Body of pancreas (tissue), 4 donors: ENCODE data around the gene TIMM17B. TPM values are rescaled to one million over a fixed set of nuclear protein-coding genes. Genes with fewer than 3 reads are reported as not detected.

Experiments used
- ATAC-seq: fragments of 150-250 bp; one replicate; pipeline ENCODE4 v1.9.1; 2016
- DNase-seq, 4 donors: peaks; one replicate each; pipeline ENCODE4 v3.0.0-alpha.2; 2019
- H3K27ac ChIP-seq, 4 donors: fragments of 200-600 bp; sonication (generic); 1 replicate in 3 of 4; 2 replicates in 1 of 4; pipeline versions ENCODE4 v1.5.1 to v1.6.1; 2016 to 2019; ENCODE audit warnings: mild to moderate bottlenecking in 1 of 4, mixed read lengths in 1 of 4, moderate library complexity in 1 of 4
- H3K27me3 ChIP-seq, 2 donors: fragments of 200-600 bp; sonication (generic); one replicate each; pipeline ENCODE4 v1.6.0; 2016; ENCODE audit warnings: mild to moderate bottlenecking in 1 of 2
- H3K36me3 ChIP-seq, 2 donors: fragments of 200-600 bp; sonication (generic); replicated peaks in 1 of 2; 2 replicates each; pipeline ENCODE4 v1.5.1; 2016; ENCODE audit warnings: low read depth in 2 of 2; ENCODE audit not compliant: insufficient read depth in 1 of 2
- H3K4me1 ChIP-seq: fragments of 200-600 bp; sonication (generic); one replicate; pipeline ENCODE4 v1.6.0; 2016
- H3K4me3 ChIP-seq, 2 donors: fragments of 200-600 bp; sonication (generic); 1 replicate in 1 of 2; 2 replicates in 1 of 2; pipeline ENCODE4 v1.5.1; 2016 to 2019
- H3K9me3 ChIP-seq, 3 donors: fragments of 200-600 bp; sonication (generic); 1 replicate in 2 of 3; 2 replicates in 1 of 3; pipeline ENCODE4 v1.5.1; 2016
- CTCF ChIP-seq, 7 experiments: fragments of 450-650 bp in 4 of 7; fragments of 200-600 bp in 3 of 7; sonication (generic) in 3 of 7; IDR thresholded peaks; one replicate each; pipeline ENCODE4 v1.5.1; 2016 to 2019; ENCODE audit warnings: antibody characterized with exemption in 7 of 7
- POLR2A ChIP-seq, 3 donors: fragments of 450-650 bp; IDR thresholded peaks; one replicate each; pipeline ENCODE4 v1.6.1; 2016; ENCODE audit warnings: antibody characterized with exemption in 3 of 3, mild to moderate bottlenecking in 2 of 3
- WGBS, 2 donors: methylation state at CpG; one replicate each; pipeline ENCODE4 v1.1.5; 2017; 5-methylcytosine and 5-hydroxymethylcytosine counted together
- intact Hi-C: fragments of 100-400 bp; cut with DNase I; formaldehyde crosslinking; loops from one replicate; pipeline ENCODE4 v1.15.1; 2023
- total RNA-seq, 2 donors: library from RNA; depleted of rRNA; stranded (reverse); fragments of >200 nt; gene quantifications; one replicate each; pipeline ENCODE4 v1.1.0, GENCODE V29; 2016

Gene TIMM17B
- total RNA-seq, 2 donors from 2014 or later = 24.4 to 35.3 TPM

- no peak for TF ChIP-seq CTCF (IDR thresholded peaks at IDR 0.05)
- no peak for TF ChIP-seq POLR2A (IDR thresholded peaks at IDR 0.05)
- WGBS, 2 donors = 1% methylated on average over 15 of the region's 15 CpGs; no CpG with 5 or more reads in 1 of the 2 donors
- intact Hi-C loops = no loop called here
- DNase-seq (no peak), ATAC-seq (no peak)
- H3K4me1 ChIP-seq = peaks cover 21% of the 10 kb centered on the region
- peak overlapping the region; percentile 21 to 88 (median 60) for H3K27ac ChIP-seq
- no peaks in the 10 kb centered on the region for H3K27me3 ChIP-seq
- no peak overlapping the region for H3K4me3 ChIP-seq
- H3K36me3 ChIP-seq = peaks cover 0 to 5% of the 10 kb centered on the region in 2 donors
- no peaks in the 10 kb centered on the region for H3K9me3 ChIP-seq
These were observed 21.8 kb upstream of the TIMM17B start for GRCh38 chrX:48919360-48919841.

- Histone ChIP-seq H3K36me3 (peaks cover 0 to 3% of the 10 kb centered on the region in 2 donors), H3K9me3 (no peaks in the 10 kb centered on the region), H3K27ac (peak within 1 kb of the TSS; percentile 36 to 88 (median 74)), H3K4me3 (peak within 1 kb of the TSS in 1 of 2 donors; percentile 14), H3K27me3 (no peaks in the 10 kb centered on the region), H3K4me1 (peaks cover 21% of the 10 kb centered on the region)
- 0% methylated on average over 11 to 23 of the region's 55 CpGs for WGBS, 2 donors
- DNase-seq = peak; percentile 92 to 96 (median 96)
- peak; percentile 91 for ATAC-seq
- peak in 1 of 7 experiments; percentile 5 for TF ChIP-seq CTCF (IDR thresholded peaks at IDR 0.05)
- peak; percentile 94 to 95 (median 95) for TF ChIP-seq POLR2A (IDR thresholded peaks at IDR 0.05)
- intact Hi-C loops = no loop called here
These were observed 21.2 kb upstream of the TIMM17B start, which contains the start of gene PIM2 for GRCh38 chrX:48918643-48919340. Gene PIM2 (minus strand): TSS chrX:48919024. CDS start chrX:48918834, 190 bp downstream.

GRCh38 chrX:48918301-48918642 is 20.7 kb upstream of the TIMM17B start:
- 2% methylated on average over 17 of the region's 23 CpGs; no CpG with 5 or more reads in 1 of the 2 donors for WGBS, 2 donors
- intact Hi-C loops = no loop called here
- H3K27ac ChIP-seq = peak overlapping the region; percentile 36 to 88 (median 74)
- peaks cover 21% of the 10 kb centered on the region for H3K4me1 ChIP-seq
- no peaks in the 10 kb centered on the region for H3K27me3 ChIP-seq
- no peak for DNase-seq
- H3K4me3 ChIP-seq = peak overlapping the region in 1 of 2 donors; percentile 14
- H3K9me3 ChIP-seq = no peaks in the 10 kb centered on the region
- TF ChIP-seq CTCF (IDR thresholded peaks at IDR 0.05) = no peak
- no peak for TF ChIP-seq POLR2A (IDR thresholded peaks at IDR 0.05)
- no peak for ATAC-seq
- no peaks in the 10 kb centered on the region for H3K36me3 ChIP-seq

GRCh38 chrX:48917139-48918001 is 19.8 kb upstream of the TIMM17B start:
- no peaks in the 10 kb centered on the region for H3K27me3 ChIP-seq
- no peak overlapping the region for H3K4me3 ChIP-seq
- peaks cover 25% of the 10 kb centered on the region for H3K4me1 ChIP-seq
- WGBS, 2 donors = 20 to 52% methylated on average over 6 to 26 of the region's 27 CpGs
- intact Hi-C loops = no loop called here
- DNase-seq (peak; percentile 90 to 93 (median 92)), ATAC-seq (peak; percentile 79)
- no peaks in the 10 kb centered on the region for H3K9me3 ChIP-seq
- H3K36me3 ChIP-seq = no peaks in the 10 kb centered on the region
- peak in 1 of 3 donors; percentile 3 for TF ChIP-seq POLR2A (IDR thresholded peaks at IDR 0.05)
- peak; percentile 73 to 97 (median 96) for TF ChIP-seq CTCF (IDR thresholded peaks at IDR 0.05)
- H3K27ac ChIP-seq = peak overlapping the region in 2 of 4 donors; percentile 41 to 85
